HG03139 (cell line): ENCODE measurements around the gene MAD1L1.
A peak's percentile ranks its signal among the peaks of the same experiment; 100 is the strongest.

Source experiments
- ATAC-seq: cut with Tn5 transposase; IDR thresholded peaks from one replicate; pipeline ENCODE4 v1.9.1; 2021; ENCODE audit not compliant: unreplicated experiment

Gene MAD1L1

GRCh38 chr7:2090526-2091520 lies 141.9 kb downstream of the MAD1L1 start:
- no peak for ATAC-seq

- ATAC-seq, result no peak
These were observed 143.9 kb downstream of the MAD1L1 start for GRCh38 chr7:2088801-2089200.

- no peak for ATAC-seq
These were observed 145.0 kb downstream of the MAD1L1 start for GRCh38 chr7:2087744-2088143.

DNA sequence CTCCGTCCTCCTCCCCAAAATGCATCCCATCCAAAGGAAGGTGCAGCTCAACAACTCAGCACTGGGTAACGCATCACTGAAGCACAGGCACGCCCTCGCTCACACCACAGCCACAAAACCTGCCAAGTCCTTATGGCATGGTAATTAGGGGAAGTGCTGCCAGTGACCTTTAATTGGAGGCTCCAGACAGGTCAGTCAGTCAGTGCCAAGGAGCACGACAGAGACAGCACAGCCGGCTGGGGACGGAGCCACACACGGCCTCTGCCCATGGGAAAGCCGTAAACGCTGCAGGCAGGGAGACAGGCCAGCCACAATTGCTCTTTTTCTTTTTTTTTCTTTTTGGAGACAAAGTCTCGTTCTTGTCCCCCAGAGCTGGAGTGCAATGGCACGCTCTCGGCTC lies 146.5 kb downstream of the MAD1L1 start:
- no peak for ATAC-seq

- ATAC-seq, result no peak
These were observed 146.9 kb downstream of the MAD1L1 start for GRCh38 chr7:2085804-2086203.

DNA sequence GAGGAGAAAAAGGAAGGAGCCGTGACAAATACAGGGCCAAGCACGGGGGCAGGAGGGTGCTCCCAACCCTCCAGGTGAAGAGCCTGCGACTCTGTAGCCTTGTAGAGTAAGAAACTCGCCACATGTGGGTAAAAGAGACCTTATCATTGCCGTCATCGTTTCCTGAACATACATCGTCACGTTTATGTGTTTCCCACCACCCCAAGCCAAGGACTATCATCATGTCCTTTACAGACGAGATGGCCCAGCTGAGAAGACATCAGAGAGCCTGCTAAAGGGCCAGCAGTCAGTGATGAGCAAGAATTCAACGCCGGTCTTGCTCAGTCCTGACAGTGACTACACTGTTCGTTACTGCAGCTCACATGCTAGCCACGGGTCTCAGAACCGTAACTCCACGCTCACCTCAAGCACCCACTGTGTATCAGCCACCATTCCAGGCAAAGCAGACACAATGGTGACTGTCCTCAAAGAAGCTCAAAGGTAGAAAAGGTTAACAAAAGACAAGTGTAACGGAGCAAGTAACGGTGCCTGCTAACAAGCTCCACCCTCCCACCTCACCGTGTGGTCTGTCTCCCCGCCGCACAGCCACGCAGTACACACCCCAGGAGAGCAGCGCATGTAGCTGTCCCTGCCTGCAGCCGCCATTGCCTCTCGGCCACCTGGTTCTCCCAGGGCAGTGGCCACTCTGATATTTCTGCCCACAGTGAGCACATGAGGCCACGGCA lies 147.8 kb downstream of the MAD1L1 start:
- no peak for ATAC-seq

GRCh38 chr7:2084331-2084730 lies 148.4 kb downstream of the MAD1L1 start:
- ATAC-seq, result no peak

DNA sequence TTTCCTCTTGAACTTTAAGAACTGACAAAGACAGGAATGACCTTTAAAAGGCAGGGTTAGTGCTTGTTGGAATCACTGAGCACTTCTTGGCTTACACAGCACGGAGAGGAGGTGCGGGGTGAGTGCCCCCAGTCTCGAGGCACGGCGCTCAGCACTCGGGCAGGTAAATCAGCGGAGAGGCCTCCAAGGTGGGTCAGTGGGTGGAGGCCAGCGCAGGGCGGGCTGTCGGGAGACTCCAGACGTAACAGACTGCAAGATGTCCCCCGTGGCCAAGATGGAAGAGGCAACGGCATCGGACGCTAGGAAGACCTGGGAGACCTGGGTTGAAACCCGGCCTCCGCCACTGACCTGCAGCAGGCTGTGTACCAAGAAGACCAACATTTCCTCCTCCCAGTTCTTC lies 149.4 kb downstream of the MAD1L1 start:
- ATAC-seq, result no peak

- no peak for ATAC-seq
These were observed 150.4 kb downstream of the MAD1L1 start for GRCh38 chr7:2082139-2082998.

DNA sequence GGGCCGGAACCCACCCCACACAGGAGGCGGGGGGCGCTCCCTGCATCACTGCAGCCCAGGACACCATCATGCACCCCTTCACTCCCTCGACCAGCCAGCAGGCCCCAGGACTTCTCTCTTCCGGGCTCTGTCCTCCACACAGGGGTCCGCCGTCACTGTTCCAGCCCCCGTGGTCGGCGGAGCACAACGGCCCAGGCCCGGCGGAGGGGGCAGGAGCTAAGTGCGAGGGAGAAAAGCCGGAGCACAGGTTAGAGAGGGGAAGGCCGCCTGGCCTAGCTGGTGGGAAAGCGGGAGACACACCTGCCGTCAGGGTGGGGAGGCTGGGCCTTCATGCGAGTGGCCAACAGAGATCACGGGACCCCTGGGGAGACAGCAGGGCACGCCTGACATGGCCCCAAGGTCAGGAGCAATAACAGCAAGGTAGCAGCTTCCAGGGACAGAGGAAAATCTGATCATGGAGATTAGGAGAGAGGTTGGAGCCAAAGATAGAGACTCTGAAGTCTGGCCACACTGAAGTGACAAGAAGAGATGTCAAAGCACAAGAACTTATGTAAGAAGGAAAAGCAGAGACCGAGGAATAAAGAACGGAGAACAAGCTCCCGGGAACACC lies 151.1 kb downstream of the MAD1L1 start:
- ATAC-seq, result no peak

DNA sequence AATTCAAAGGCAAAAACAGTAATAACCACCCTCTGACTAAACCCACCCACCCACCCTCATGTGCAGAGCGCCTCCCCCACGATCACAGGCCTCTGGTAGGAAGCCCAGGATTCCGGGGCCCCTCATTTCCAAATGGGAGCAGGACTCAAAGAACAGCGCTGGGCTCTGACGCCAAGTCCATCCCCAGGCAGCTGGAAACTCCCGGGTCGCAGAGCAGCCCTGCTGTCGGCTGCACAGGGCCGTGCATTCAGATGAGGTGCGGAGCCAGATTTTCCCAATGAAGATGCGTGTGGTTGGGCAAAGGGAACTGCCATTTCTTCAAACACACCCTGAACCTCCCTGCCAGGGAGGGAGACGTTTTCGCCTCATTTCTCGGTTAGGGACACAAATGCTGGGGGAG lies 152.3 kb downstream of the MAD1L1 start:
- ATAC-seq, result no peak

DNA sequence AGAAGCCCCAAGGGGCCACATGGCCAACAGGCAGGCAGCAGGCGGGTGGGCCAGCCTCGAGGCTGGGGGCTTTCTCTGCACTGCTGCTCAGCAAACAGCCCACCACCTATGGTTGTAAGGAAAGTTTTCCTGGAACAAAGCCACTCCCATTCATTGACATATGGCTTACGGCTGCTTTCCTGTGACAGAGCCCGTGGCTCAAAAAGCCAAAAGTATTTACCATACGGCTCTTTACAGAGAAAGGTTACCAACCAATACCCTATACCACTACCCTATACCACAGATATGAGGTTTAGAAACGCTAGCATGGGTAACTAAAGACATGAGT lies 152.7 kb downstream of the MAD1L1 start:
- no peak for ATAC-seq

GRCh38 chr7:2079332-2080059 lies 153.2 kb downstream of the MAD1L1 start:
- no peak for ATAC-seq

- no peak for ATAC-seq
These were observed 153.8 kb downstream of the MAD1L1 start for GRCh38 chr7:2078899-2079298.

DNA sequence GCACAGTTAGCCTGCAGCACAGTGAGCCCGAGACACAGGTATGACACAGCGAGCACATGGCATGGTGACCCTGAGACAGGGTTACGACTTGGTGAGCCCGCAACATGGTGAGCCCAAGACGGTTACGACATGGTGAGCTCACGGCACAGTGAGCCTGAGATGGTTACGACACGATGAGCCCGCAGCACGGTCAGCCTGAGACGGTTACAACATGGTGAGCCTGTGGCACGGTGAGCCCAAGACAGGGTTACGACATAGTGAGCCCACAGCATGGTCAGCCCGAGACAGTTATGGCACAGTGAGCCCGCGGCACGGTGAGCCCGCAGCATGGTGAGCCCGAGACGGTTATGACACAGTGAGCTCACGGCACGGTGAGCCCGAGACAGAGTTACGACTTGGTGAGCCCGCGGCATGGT lies 156.1 kb downstream of the MAD1L1 start:
- no peak for ATAC-seq

DNA sequence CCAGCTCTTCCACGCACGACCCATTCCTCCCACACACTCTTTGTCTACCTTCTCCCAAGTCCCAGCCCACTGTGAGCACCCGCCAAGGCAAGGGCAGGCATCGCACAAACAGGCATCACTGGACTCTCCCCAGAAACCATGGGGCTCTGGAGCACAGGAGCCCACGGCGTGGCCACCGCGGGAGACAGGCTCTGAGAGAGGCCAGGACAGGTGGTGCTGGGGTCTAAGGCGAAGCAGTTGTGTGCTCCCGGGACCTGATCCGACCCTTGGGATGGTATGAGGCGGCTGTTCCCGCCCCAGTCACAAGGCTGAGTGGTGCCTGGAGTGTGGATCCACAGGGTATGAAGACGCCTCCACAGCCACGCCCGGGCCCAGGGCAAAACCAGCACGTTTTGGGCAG lies 156.9 kb downstream of the MAD1L1 start:
- no peak for ATAC-seq

DNA sequence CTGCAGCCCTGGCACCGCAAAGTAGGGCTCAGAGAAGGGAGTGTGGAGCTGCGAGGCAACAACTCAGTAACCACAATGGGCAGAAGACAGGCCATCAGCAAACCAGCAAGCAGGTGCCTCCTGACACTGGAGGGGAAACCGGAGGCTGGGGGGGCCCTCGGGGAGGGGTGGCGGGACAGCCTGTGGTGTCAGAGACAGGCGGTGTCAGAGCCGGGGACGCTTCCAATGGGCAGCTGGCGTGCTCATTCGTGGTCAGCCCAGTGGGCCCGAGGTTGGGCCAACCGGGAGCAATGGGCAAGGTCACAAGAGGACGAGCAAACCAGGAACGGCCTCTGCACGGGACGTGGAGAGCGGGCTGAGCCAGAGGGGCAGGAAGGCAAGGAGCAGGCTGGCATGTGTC lies 158.1 kb downstream of the MAD1L1 start:
- ATAC-seq, result no peak

- ATAC-seq, result no peak
These were observed 159.9 kb downstream of the MAD1L1 start for GRCh38 chr7:2072798-2073197.

DNA sequence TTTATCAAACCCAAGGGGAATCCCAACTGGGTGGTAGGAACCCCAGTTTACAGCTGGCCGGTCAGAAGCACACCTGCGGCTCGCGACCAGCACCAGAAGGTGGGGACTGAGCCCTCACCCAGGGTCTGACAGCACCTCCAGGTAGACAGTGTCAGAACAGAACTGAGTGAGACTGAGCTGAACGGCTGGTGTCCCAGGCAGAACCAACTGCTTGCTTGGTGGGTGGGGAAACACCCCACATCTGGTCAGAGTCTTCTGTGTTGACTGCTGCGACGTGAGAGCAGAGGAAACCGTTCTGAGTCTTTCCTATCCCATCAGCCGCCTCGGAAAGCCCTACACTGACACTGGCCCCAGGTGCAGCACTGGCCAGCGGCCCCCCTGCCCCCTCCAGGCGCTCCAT lies 160.7 kb downstream of the MAD1L1 start:
- ATAC-seq, result peak; percentile 51

- ATAC-seq, result no peak
These were observed 161.5 kb downstream of the MAD1L1 start for GRCh38 chr7:2071133-2071832.
